HUDEP-2 (cell line): ENCODE measurements around the gene GULP1.
"Not testable (repeated sequence)": the region's sequence is repeated elsewhere in the genome, so short reads cannot be mapped to it uniquely, and the experiment has no call there.

Source experiments
- DNase-seq, 76 experiments: peaks; one replicate each; lab custom pipeline; 2025; ENCODE audit not compliant: unreplicated experiment in 76 of 76; lab: John Stamatoyannopoulos, UW

GULP1 gene

GRCh38 chr2:188291617-188292347 lies at the start of gene GULP1:
TSS of gene GULP1 (plus strand) at chr2:188291874. CDS start at chr2:188477703, 185,829 bp downstream.
- DNase-seq = peak in 19 of 76 experiments; percentile 2 to 47 (median 13)

DNA sequence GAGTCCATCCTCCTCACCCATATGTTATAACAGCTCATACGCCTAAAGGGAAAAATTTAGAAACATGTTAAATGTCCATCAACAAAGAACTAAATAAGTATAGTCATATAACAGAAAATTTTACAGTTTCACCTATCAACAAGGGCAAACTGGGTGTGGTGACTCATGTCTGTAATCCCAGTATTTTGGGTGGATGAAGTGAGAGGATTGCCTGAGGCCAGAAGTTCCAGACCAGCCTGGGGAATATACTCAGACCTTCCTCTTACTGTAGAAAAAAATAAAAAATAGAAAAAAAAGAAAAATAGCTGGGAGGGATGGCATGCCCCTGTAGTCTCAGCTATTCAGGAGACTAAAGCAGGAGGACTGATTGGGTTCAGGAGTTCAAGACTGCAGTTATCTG lies 48.3 kb upstream of the GULP1 start:
- no peak for DNase-seq

DNA sequence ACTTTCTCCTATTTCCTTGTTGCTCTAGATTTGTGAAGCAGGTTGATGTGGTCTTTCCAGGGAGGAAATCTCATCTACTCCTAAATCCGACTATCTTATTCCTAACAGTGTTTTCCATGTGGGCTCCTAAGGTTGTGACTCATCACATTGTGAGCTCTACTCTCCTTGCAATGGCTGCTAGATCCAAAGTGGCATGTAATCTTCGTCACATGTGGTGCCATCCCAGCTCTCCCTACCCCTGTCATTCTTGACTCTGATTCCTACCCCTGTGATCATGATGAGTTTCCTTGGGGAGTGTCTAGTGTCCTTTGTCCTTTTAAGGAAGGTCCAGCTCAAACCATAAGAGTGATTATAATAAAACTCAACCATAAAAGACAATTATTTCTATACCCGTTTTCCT lies 47.3 kb upstream of the GULP1 start:
- DNase-seq = no peak

DNA sequence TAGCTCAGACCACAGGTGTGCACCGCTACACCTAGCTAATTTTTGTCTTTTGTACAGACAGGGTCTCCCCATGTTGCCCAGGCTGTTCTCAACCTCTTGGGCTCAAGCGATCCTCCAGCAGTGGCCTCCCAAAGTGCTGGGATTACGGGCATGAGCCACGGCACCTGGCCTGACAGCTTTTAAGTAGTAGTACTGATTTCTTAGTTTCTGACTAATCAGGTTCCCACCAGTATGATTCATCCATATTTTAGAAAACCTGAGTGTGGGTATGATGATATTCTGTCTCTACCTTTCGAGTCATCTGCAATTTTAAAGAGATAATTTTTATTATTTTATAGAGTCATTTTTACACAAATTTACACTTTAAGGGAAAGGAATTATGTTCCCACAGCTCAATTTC lies 46.4 kb upstream of the GULP1 start:
- no peak for DNase-seq

DNA sequence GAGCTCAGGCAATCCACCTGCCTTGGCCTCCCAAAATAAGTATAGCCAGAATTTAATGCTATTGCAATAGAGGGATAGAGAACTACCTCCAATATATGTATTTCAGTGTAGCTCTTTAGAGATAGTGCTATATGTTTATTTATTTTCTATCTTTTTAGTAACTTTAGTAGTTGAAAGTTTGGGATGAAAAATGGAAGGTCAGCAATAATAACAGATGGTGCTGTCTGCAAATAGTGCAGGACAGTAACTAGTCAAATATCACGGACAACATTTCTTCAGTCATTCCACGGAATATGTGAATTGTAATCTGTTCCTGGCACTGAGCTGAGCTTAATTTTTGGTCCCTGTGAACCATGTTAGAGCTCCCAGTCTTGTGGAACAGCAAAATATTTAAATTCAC lies 43.2 kb upstream of the GULP1 start:
- no peak for DNase-seq

DNA sequence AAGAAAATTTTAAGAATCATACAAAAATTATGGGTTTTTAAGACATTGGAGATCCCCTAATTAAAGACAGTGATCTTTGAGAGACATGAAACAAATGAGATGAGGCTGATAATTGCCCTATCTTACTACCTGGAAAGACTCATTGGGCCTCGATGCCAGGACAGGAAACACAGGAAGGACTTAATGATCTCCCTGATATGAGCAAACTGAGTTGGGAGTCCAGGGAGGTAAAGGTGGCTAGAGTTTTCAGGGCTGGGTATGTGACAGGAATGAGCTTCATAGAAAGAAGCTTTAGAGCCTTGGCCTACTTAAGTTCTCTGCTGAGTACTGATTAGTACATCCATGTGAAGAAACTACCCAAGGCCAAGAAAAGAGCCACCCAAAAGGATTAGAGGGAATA lies 40.6 kb upstream of the GULP1 start:
- DNase-seq = no peak

DNA sequence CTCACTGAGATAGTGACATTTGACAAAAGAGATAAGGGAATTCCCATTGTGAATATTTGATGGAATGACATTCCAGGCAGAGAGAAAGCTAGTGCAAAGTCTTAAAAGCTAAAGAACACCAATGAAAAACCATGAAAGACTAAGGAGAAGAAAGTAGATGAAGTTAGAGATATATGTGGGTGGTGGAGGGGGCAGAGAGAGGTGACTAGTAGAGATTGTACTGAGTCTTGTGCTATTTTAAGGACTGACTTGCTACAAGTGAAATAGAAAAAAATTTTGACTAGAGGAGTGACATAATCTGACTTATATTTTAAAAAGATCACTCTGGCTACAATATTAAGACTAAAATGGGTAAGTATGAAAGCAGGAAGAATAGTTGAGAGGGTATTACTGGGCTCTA lies 35.3 kb upstream of the GULP1 start:
- no peak for DNase-seq

DNA sequence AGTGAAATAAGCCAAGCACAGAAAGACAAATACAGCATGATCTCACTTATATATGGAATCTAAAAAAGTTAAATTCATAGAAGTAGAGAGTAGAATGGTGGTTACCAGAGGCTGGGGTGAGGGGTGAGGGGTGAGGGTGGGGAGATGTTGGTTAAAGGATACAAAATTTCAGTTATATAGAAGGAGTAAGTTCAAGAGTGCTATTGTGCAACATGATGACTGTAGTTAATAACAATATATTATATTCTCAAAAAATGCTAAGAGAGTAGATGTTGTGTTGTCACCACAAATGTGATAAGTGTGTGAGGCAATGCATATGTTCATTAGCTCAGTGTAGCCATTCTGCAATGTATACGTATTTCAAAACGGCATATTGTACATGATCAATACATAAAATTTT lies 26.4 kb upstream of the GULP1 start:
- DNase-seq = no peak

DNA sequence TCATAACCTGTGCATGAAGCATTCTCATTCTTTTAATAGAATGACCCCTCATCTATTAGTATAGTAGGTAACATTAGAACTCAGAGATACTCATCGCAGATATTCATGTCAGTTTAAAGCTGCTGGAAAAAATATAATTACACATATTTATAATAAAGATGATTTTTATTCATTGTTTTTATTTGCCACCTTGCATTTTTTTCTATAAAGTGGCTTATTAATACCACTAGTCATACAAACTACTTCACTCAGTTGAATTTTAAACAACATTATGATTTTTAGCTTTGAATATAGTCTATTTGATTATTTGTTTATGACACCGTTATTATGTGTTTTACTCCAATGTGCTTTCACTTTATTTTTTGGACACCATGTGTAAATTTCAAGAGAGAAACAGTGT lies 23.9 kb upstream of the GULP1 start:
- no peak for DNase-seq

DNA sequence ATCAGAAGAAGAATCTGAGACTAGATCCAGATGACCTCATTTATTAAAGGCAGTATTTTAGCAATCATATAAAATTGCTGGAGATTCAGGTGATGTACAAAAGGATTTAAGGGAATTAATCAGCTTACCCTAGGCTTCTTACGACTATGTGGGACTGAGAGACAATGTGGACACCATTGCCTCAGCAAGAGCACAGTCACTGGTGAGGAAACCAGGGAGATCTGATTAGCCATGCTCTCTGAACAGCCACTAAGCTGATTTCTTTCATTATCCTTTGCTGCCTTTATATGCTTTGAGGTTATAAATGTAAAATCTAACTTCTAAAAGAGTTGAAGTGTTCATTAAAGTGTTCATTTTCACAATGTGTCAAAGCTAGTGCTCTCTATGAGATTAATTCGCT lies 22.7 kb upstream of the GULP1 start:
- DNase-seq = no peak

GRCh38 chr2:188272121-188272520 lies 19.6 kb upstream of the GULP1 start:
- no peak for DNase-seq

GRCh38 chr2:188274274-188274673 lies 17.4 kb upstream of the GULP1 start:
- DNase-seq = no peak

DNA sequence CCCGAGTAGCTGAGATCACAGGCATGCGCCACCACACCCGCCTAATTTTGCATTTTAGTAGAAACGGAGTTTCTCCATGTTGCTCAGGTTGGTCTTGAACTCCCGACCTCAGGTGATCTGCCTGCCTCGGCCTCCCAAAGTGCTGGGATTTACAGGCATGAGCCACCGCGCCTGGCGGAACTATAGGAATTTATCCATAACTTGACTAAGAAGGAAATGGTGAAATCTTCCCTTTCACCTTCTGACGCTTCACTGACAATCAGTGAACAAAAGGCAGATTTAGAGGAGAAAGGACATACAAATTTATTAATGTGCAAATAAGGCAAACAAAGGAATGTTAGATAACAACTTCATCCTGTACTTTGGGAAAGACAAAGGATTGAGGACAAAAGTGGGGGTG lies 15.4 kb upstream of the GULP1 start:
- no peak for DNase-seq

- DNase-seq = no peak
These were observed 13.9 kb upstream of the GULP1 start for GRCh38 chr2:188277786-188278185.

DNA sequence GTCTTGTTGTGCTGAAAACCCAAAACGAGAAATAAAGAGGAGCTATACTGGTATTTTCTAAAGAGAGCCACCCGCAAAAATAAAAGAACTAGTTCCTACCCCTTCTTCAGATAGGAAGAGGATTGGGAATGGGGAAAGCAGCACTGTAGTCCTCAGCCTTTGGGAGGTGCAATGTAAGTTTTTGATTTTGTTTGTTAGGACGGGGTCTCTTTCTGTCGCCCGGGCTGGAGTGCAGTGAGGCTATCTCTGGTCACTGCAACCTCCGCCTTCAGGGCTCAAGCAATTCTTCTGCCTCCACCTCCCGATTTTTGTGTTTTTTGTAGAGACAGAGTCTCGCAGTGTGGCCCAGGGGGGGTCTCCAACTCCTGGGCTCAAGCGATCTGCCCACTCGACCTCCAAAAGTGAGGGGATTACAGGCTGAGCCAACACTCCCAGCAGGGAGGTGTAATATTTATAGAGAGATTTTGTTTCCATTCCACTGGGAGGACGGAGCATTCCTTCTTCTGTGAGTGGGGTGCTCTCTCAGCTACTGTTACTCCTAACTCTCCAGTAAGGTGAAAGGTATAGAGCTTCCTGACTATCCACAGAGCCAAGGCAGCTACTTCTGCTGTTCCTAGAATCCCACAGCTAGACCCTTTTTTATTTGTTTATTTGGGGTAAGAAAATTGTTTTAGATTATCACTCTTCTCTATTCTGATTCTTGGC lies 13.1 kb upstream of the GULP1 start:
- DNase-seq = no peak

DNA sequence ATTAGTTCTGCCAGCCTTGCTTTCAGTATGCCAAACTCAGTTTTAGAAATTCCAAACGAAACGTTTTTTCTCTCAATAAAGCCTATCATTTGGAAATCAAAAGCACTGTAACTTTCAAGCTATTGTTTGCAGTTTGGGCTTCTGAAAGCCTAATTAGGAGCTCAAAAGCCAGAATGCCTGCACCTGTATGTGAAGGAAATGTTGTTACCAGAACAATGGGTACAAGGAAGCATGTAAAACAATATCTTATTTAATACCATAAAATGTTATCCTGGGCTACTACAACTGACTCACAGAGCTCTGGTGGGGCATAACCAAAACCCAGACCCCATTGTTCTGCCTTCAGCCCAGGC lies 12.6 kb upstream of the GULP1 start:
- DNase-seq = no peak

- DNase-seq = no peak
These were observed 10.9 kb upstream of the GULP1 start for GRCh38 chr2:188280811-188281222.

- DNase-seq = no peak
These were observed 8.8 kb upstream of the GULP1 start for GRCh38 chr2:188282907-188283306.

- not testable (repeated sequence) for DNase-seq
These were observed 7.4 kb upstream of the GULP1 start for GRCh38 chr2:188284251-188284650.

DNA sequence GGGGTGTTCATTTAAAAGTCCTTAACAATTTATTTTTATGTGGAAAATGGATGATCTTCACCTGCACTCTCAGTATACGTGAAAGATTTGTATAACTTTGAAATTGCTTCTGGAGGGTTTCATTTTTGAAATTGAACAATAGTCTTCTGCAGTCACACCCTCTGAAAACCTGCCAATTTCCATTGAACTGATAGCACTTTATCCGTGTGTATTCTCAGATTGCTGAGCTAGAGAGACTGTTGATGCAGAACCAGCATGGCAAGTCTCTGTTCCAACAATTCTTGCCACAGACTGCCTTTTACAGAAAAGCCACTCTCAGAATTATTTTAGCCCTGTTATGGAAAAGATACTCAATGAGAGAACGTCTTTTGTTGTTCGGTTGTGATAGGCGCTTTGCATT lies 6.6 kb upstream of the GULP1 start:
- DNase-seq = no peak

GRCh38 chr2:188285774-188286173 lies 5.9 kb upstream of the GULP1 start:
- DNase-seq = no peak

DNA sequence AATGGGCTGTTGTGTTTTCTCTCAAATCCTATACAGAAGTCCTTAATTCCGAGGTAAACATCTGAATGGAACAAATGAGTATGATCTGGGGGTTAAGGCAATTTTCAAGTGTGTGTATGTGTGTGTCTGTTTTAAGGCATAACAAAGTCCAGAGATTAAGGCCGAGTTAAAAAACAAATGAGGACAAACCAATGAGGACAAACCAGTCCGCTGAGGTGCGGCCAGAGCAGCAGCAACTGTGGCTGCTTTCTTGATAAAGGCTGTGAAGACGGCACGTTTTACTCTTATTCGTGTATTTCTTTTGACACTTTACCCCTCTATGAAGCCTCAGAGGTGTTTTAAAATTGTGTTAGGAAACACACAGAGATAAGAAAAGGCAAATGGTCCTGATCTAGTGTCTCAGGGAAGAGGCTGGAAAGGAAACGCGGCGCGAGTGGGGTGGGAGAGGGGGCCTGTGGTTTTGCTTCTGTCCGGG lies 495 bp upstream of the GULP1 start:
- no peak for DNase-seq
